MM.1S (cell line): ENCODE data around the gene RBBP7.

ENCODE experiments used
- DNase-seq: peaks from one replicate; pipeline ENCODE4 v3.0.0-alpha.2; 2015
- H2AFZ ChIP-seq: fragments of 300-600 bp; sonication (generic); 2 replicates; pipeline ENCODE4 v1.6.0; 2016; ENCODE audit warnings: antibody characterized with exemption, low read length
- H3F3A ChIP-seq: fragments of 300-600 bp; sonication (generic); 2 replicates; pipeline ENCODE4 v1.6.1; 2016; ENCODE audit warnings: mild to moderate bottlenecking, antibody characterized with exemption, low read length, moderate library complexity, mixed read lengths; ENCODE audit not compliant: insufficient read depth
- H3K27ac ChIP-seq: fragments of 300-600 bp; sonication (generic); 2 replicates; pipeline ENCODE4 v1.5.1; 2016; ENCODE audit warnings: mild to moderate bottlenecking, low read length
- H3K27me3 ChIP-seq: fragments of 300-600 bp; sonication (generic); replicated peaks from 2 replicates; pipeline ENCODE4 v1.6.0; 2016; ENCODE audit warnings: low read length; ENCODE audit not compliant: insufficient read depth
- H3K36me3 ChIP-seq: fragments of 300-600 bp; sonication (generic); replicated peaks from 2 replicates; pipeline ENCODE4 v1.6.1; 2016; ENCODE audit warnings: mild to moderate bottlenecking, low read length, mixed read lengths; ENCODE audit not compliant: insufficient read depth
- H3K4me1 ChIP-seq: fragments of 300-600 bp; sonication (generic); 2 replicates; pipeline ENCODE4 v1.6.1; 2016; ENCODE audit warnings: low read length, mixed read lengths
- H3K4me2 ChIP-seq: fragments of 300-600 bp; sonication (generic); 2 replicates; pipeline ENCODE4 v1.6.0; 2016; ENCODE audit warnings: low read depth, low read length
- H3K4me3 ChIP-seq: fragments of 300-600 bp; sonication (generic); 2 replicates; pipeline ENCODE4 v1.5.1; 2016; ENCODE audit warnings: low read length, mixed read lengths
- H3K79me2 ChIP-seq: fragments of 300-600 bp; sonication (generic); 2 replicates; pipeline ENCODE4 v1.6.1; 2016; ENCODE audit warnings: mixed run types, low read length, mixed read lengths
- H3K9ac ChIP-seq: fragments of 300-600 bp; sonication (generic); 2 replicates; pipeline ENCODE4 v1.6.1; 2016; ENCODE audit warnings: low read length, mixed read lengths
- H3K9me2 ChIP-seq: fragments of 300-600 bp; sonication (generic); replicated peaks from 2 replicates; pipeline ENCODE4 v1.6.1; 2016; ENCODE audit warnings: mild to moderate bottlenecking, low read length, mixed read lengths; ENCODE audit not compliant: insufficient read depth
- H3K9me3 ChIP-seq: fragments of 300-600 bp; sonication (generic); replicated peaks from 2 replicates; pipeline ENCODE4 v1.6.1; 2016; ENCODE audit warnings: mild to moderate bottlenecking, low read length, mixed read lengths; ENCODE audit not compliant: insufficient read depth
- H4K20me1 ChIP-seq: fragments of 300-600 bp; sonication (generic); 2 replicates; pipeline ENCODE4 v1.6.1; 2016; ENCODE audit warnings: mild to moderate bottlenecking, low read length, moderate library complexity, mixed read lengths; ENCODE audit not compliant: insufficient read depth
- CTCF ChIP-seq: fragments of 300-600 bp; sonication (generic); IDR thresholded peaks from 2 replicates; pipeline ENCODE4 v1.5.1; 2016; ENCODE audit warnings: antibody characterized with exemption, low read length, mixed read lengths
- EZH2 ChIP-seq: fragments of 300-600 bp; sonication (generic); optimal IDR thresholded peaks from 2 replicates; pipeline ENCODE3; 2017; ENCODE audit warnings: low read depth, mild to moderate bottlenecking, antibody characterized with exemption, low read length, mixed read lengths
- EZH2phosphoT487 ChIP-seq: fragments of 300-600 bp; sonication (generic); IDR thresholded peaks from 2 replicates; pipeline ENCODE4 v1.6.1; 2018; ENCODE audit warnings: antibody characterized with exemption, low read length

The RBBP7 gene

GRCh38 chrX:16855363-16856075 lies 14.6 kb downstream of the RBBP7 start:
- Histone ChIP-seq H4K20me1 (no peaks in the 10 kb centered on the region), H3K9me2 (no peaks in the 10 kb centered on the region), H3K4me1 (no peaks in the 10 kb centered on the region), H3K36me3 (no peaks in the 10 kb centered on the region; the same call in 1 of the 2 replicates), H3K4me2 (no peak overlapping the region), H3K27ac (no peak overlapping the region), H3K9me3 (no peaks in the 10 kb centered on the region), H3K4me3 (no peak overlapping the region), H3K9ac (no peak overlapping the region), H2AFZ (no peak overlapping the region), H3K27me3 (no peaks in the 10 kb centered on the region), H3F3A (no peaks in the 10 kb centered on the region), H3K79me2 (peaks cover 89% of the 10 kb centered on the region)
- no peak for TF ChIP-seq CTCF
- no peak for TF ChIP-seq EZH2phosphoT487
- no peak for TF ChIP-seq EZH2
- DNase-seq, result no peak

- H3K79me2 ChIP-seq, result peaks cover 71% of the 10 kb centered on the region
- H2AFZ ChIP-seq, result no peak overlapping the region
- no peaks in the 10 kb centered on the region for H4K20me1 ChIP-seq
- no peaks in the 10 kb centered on the region for H3K9me3 ChIP-seq
- TF ChIP-seq EZH2, result no peak
- no peak for TF ChIP-seq CTCF
- no peak for TF ChIP-seq EZH2phosphoT487
- H3K4me3 ChIP-seq, result no peak overlapping the region
- no peaks in the 10 kb centered on the region for H3F3A ChIP-seq
- H3K4me2 ChIP-seq, result no peak overlapping the region
- no peak overlapping the region for H3K27ac ChIP-seq
- H3K4me1 ChIP-seq, result no peaks in the 10 kb centered on the region
- H3K9me2 ChIP-seq, result no peaks in the 10 kb centered on the region
- H3K36me3 ChIP-seq, result peaks cover under 1% of the 10 kb centered on the region; the same call in 1 of the 2 replicates
- H3K9ac ChIP-seq, result no peak overlapping the region
- no peak for DNase-seq
- no peaks in the 10 kb centered on the region for H3K27me3 ChIP-seq
Observed at GRCh38 chrX:16853537-16853936, 16.6 kb downstream of the RBBP7 start.

GRCh38 chrX:16852617-16853179 lies 17.5 kb downstream of the RBBP7 start:
- H3K36me3 ChIP-seq, result peaks cover 8% of the 10 kb centered on the region; the same call in 1 of the 2 replicates
- no peak for TF ChIP-seq EZH2phosphoT487
- TF ChIP-seq EZH2, result no peak
- no peak for TF ChIP-seq CTCF
- no peak overlapping the region for H2AFZ ChIP-seq
- H3F3A ChIP-seq, result no peaks in the 10 kb centered on the region
- H3K4me1 ChIP-seq, result no peaks in the 10 kb centered on the region
- H3K9me3 ChIP-seq, result no peaks in the 10 kb centered on the region
- no peak overlapping the region for H3K9ac ChIP-seq
- no peak for DNase-seq
- no peaks in the 10 kb centered on the region for H3K27me3 ChIP-seq
- H4K20me1 ChIP-seq, result no peaks in the 10 kb centered on the region
- H3K4me3 ChIP-seq, result no peak overlapping the region
- peaks cover 62% of the 10 kb centered on the region for H3K79me2 ChIP-seq
- H3K4me2 ChIP-seq, result no peak overlapping the region
- H3K27ac ChIP-seq, result no peak overlapping the region
- no peaks in the 10 kb centered on the region for H3K9me2 ChIP-seq
